ENCODE results near the gene IFNGR2.
"Not testable (repeated sequence)": the region's sequence is repeated elsewhere in the genome, so short reads cannot be mapped to it uniquely, and the experiment has no call there.

IFNGR2 gene

GRCh38 chr21:33441489-33442477 lies 38.6 kb downstream of the IFNGR2 start:
- Histone ChIP-seq H3K4me3 (ENCODE audit: low read length in 2 of 2) (no peak overlapping the region), H3K79me1 (ENCODE audit: low read depth, low read length) (no peaks in the 10 kb centered on the region), H2BK120ac (ENCODE audit: low read depth, low read length) (no peak overlapping the region), H2BK15ac (ENCODE audit: low read length) (no peak overlapping the region), H2BK5ac (ENCODE audit: low read length) (no peak overlapping the region), H2BK12ac (ENCODE audit: low read length) (no peak overlapping the region), H3K27me3 (ENCODE audit: control insufficient read depth in 3 of 3, insufficient read depth in 3 of 3, low read depth in 1 of 3, low read length in 3 of 3) (no peaks in the 10 kb centered on the region), H3K9me3 (replicated peaks in 1 of 2; ENCODE audit: control insufficient read depth in 2 of 2, insufficient read depth in 1 of 2, low read depth in 1 of 2, low read length in 2 of 2) (no peaks in the 10 kb centered on the region), H3K4me2 (ENCODE audit: insufficient read depth, low read length, poor library complexity, severe bottlenecking) (no peak overlapping the region), H3K9ac (ENCODE audit: low read depth, low read length, poor library complexity) (no peak overlapping the region), H3K4ac (ENCODE audit: low read length) (no peak overlapping the region), H2AK5ac (ENCODE audit: low read depth, low read length) (no peak overlapping the region), H3K27ac (replicated peaks; ENCODE audit: low read length) (no peak overlapping the region), H3K4me1 (ENCODE audit: control insufficient read depth in 2 of 2, insufficient read depth in 1 of 2, low read depth in 1 of 2, low read length in 2 of 2) (no peaks in the 10 kb centered on the region), H3K23ac (ENCODE audit: low read depth, low read length, poor library complexity) (no peak overlapping the region), H2AFZ (ENCODE audit: low read length) (no peak overlapping the region), H3K36me3 (replicated peaks in 1 of 2; ENCODE audit: control insufficient read depth in 2 of 2, insufficient read depth in 2 of 2, low read length in 2 of 2) (peaks cover 5 to 21% of the 10 kb centered on the region in 2 donors), H4K8ac (ENCODE audit: low read depth, low read length) (no peak overlapping the region), H3K18ac (ENCODE audit: low read length) (no peak overlapping the region), H3K14ac (ENCODE audit: low read length) (no peak overlapping the region), H4K91ac (ENCODE audit: low read depth, low read length, poor library complexity) (no peak overlapping the region)
- no CpG with 5 or more reads among the region's 11 CpGs for WGBS, 2 donors (ENCODE audit: extremely low coverage in 2 of 2, insufficient read length in 2 of 2, insufficient replicate concordance in 1 of 2)
- DNase-seq (ENCODE audit: low spot score) = no peak

- Histone ChIP-seq H2BK12ac (ENCODE audit: low read length) (no peak overlapping the region), H3K79me1 (ENCODE audit: low read depth, low read length) (no peaks in the 10 kb centered on the region), H3K9ac (ENCODE audit: low read depth, low read length, poor library complexity) (no peak overlapping the region), H3K4me1 (ENCODE audit: control insufficient read depth in 2 of 2, insufficient read depth in 1 of 2, low read depth in 1 of 2, low read length in 2 of 2) (no peaks in the 10 kb centered on the region), H3K4ac (ENCODE audit: low read length) (no peak overlapping the region), H2BK5ac (ENCODE audit: low read length) (no peak overlapping the region), H4K8ac (ENCODE audit: low read depth, low read length) (no peak overlapping the region), H3K36me3 (replicated peaks in 1 of 2; ENCODE audit: control insufficient read depth in 2 of 2, insufficient read depth in 2 of 2, low read length in 2 of 2) (peaks cover 0 to 8% of the 10 kb centered on the region in 2 donors), H3K4me3 (ENCODE audit: low read length in 2 of 2) (no peak overlapping the region), H2AFZ (ENCODE audit: low read length) (no peak overlapping the region), H2AK5ac (ENCODE audit: low read depth, low read length) (no peak overlapping the region), H3K4me2 (ENCODE audit: insufficient read depth, low read length, poor library complexity, severe bottlenecking) (no peak overlapping the region), H3K23ac (ENCODE audit: low read depth, low read length, poor library complexity) (no peak overlapping the region), H3K27me3 (ENCODE audit: control insufficient read depth in 3 of 3, insufficient read depth in 3 of 3, low read depth in 1 of 3, low read length in 3 of 3) (no peaks in the 10 kb centered on the region), H2BK15ac (ENCODE audit: low read length) (no peak overlapping the region), H4K91ac (ENCODE audit: low read depth, low read length, poor library complexity) (no peak overlapping the region), H3K18ac (ENCODE audit: low read length) (no peak overlapping the region), H3K14ac (ENCODE audit: low read length) (no peak overlapping the region), H3K27ac (replicated peaks; ENCODE audit: low read length) (no peak overlapping the region), H2BK120ac (ENCODE audit: low read depth, low read length) (no peak overlapping the region), H3K9me3 (replicated peaks in 1 of 2; ENCODE audit: control insufficient read depth in 2 of 2, insufficient read depth in 1 of 2, low read depth in 1 of 2, low read length in 2 of 2) (no peaks in the 10 kb centered on the region)
- DNase-seq (ENCODE audit: low spot score) = no peak
- no CpG with 5 or more reads among the region's 5 CpGs for WGBS, 2 donors (ENCODE audit: extremely low coverage in 2 of 2, insufficient read length in 2 of 2, insufficient replicate concordance in 1 of 2)
Observed at GRCh38 chr21:33443194-33443593, 40.0 kb downstream of the IFNGR2 start.

- Histone ChIP-seq H3K4ac (ENCODE audit: low read length) (no peak overlapping the region), H3K14ac (ENCODE audit: low read length) (no peak overlapping the region), H4K91ac (ENCODE audit: low read depth, low read length, poor library complexity) (no peak overlapping the region), H3K23ac (ENCODE audit: low read depth, low read length, poor library complexity) (no peak overlapping the region), H3K9ac (ENCODE audit: low read depth, low read length, poor library complexity) (no peak overlapping the region), H3K18ac (ENCODE audit: low read length) (no peak overlapping the region), H2BK5ac (ENCODE audit: low read length) (no peak overlapping the region), H3K36me3 (replicated peaks in 1 of 2; ENCODE audit: control insufficient read depth in 2 of 2, insufficient read depth in 2 of 2, low read length in 2 of 2) (no peaks in the 10 kb centered on the region), H3K4me2 (ENCODE audit: insufficient read depth, low read length, poor library complexity, severe bottlenecking) (no peak overlapping the region), H2AFZ (ENCODE audit: low read length) (no peak overlapping the region), H2BK120ac (ENCODE audit: low read depth, low read length) (no peak overlapping the region), H3K27me3 (ENCODE audit: control insufficient read depth in 3 of 3, insufficient read depth in 3 of 3, low read depth in 1 of 3, low read length in 3 of 3) (no peaks in the 10 kb centered on the region), H3K27ac (replicated peaks; ENCODE audit: low read length) (no peak overlapping the region), H2AK5ac (ENCODE audit: low read depth, low read length) (no peak overlapping the region), H3K79me1 (ENCODE audit: low read depth, low read length) (no peaks in the 10 kb centered on the region), H3K9me3 (replicated peaks in 1 of 2; ENCODE audit: control insufficient read depth in 2 of 2, insufficient read depth in 1 of 2, low read depth in 1 of 2, low read length in 2 of 2) (no peaks in the 10 kb centered on the region), H2BK12ac (ENCODE audit: low read length) (no peak overlapping the region), H3K4me1 (ENCODE audit: control insufficient read depth in 2 of 2, insufficient read depth in 1 of 2, low read depth in 1 of 2, low read length in 2 of 2) (no peaks in the 10 kb centered on the region), H2BK15ac (ENCODE audit: low read length) (no peak overlapping the region), H3K4me3 (ENCODE audit: low read length in 2 of 2) (no peak overlapping the region), H4K8ac (ENCODE audit: low read depth, low read length) (no peak overlapping the region)
- no CpG with 5 or more reads among the region's 2 CpGs for WGBS, 2 donors (ENCODE audit: extremely low coverage in 2 of 2, insufficient read length in 2 of 2, insufficient replicate concordance in 1 of 2)
- DNase-seq (ENCODE audit: low spot score) = no peak
Observed at GRCh38 chr21:33444499-33444898, 41.3 kb downstream of the IFNGR2 start.

GRCh38 chr21:33446620-33447019 lies 43.4 kb downstream of the IFNGR2 start:
- H3K27me3 ChIP-seq (ENCODE audit: control insufficient read depth in 3 of 3, insufficient read depth in 3 of 3, low read depth in 1 of 3, low read length in 3 of 3); H4K8ac ChIP-seq (ENCODE audit: low read depth, low read length); H3K23ac ChIP-seq (ENCODE audit: low read depth, low read length, poor library complexity); H3K14ac ChIP-seq (ENCODE audit: low read length); H3K4me2 ChIP-seq (ENCODE audit: insufficient read depth, low read length, poor library complexity, severe bottlenecking); H2BK15ac ChIP-seq (ENCODE audit: low read length); H2BK12ac ChIP-seq (ENCODE audit: low read length); DNase-seq (ENCODE audit: low spot score); H3K79me1 ChIP-seq (ENCODE audit: low read depth, low read length); H2BK5ac ChIP-seq (ENCODE audit: low read length); H3K18ac ChIP-seq (ENCODE audit: low read length); H3K36me3 ChIP-seq (replicated peaks in 1 of 2; ENCODE audit: control insufficient read depth in 2 of 2, insufficient read depth in 2 of 2, low read length in 2 of 2); H2BK120ac ChIP-seq (ENCODE audit: low read depth, low read length); H2AK5ac ChIP-seq (ENCODE audit: low read depth, low read length); H3K4me1 ChIP-seq (ENCODE audit: control insufficient read depth in 2 of 2, insufficient read depth in 1 of 2, low read depth in 1 of 2, low read length in 2 of 2); H3K9ac ChIP-seq (ENCODE audit: low read depth, low read length, poor library complexity); H3K4me3 ChIP-seq (ENCODE audit: low read length in 2 of 2); H4K91ac ChIP-seq (ENCODE audit: low read depth, low read length, poor library complexity); H3K27ac ChIP-seq (replicated peaks; ENCODE audit: low read length); H3K9me3 ChIP-seq (replicated peaks in 1 of 2; ENCODE audit: control insufficient read depth in 2 of 2, insufficient read depth in 1 of 2, low read depth in 1 of 2, low read length in 2 of 2); H2AFZ ChIP-seq (ENCODE audit: low read length); H3K4ac ChIP-seq (ENCODE audit: low read length): not testable (repeated sequence)
- no CpG with 5 or more reads among the region's 6 CpGs for WGBS, 2 donors (ENCODE audit: extremely low coverage in 2 of 2, insufficient read length in 2 of 2, insufficient replicate concordance in 1 of 2)
